ENCODE data around the gene POLDIP2.
A peak's percentile ranks its signal among the peaks of the same experiment; 100 is the strongest.

POLDIP2 gene

DNA sequence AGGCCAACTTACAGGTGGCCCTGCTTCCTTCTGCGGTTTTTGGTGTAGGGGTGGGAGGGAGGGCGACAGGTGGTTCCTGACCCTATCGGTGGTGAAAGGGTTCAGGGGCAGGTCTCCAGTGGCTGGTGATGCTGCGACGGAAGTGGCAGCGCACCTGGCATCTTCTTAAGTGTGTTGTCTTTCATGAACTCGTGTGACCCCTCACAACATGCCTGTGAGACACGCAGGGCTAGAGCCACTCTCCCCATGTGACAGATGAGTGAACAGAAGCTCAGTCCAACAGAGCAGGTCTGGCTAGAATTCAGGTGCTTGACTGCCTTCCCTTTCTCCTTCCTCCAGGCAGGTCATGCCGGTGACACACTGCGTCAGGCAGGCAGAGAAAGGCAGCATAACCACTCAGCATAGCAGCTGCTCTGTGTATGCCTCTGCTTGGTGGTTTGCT, 13.8 kb downstream of the POLDIP2 start:
- H4K8ac ChIP-seq (ENCODE audit: low read depth, low read length): no peak overlapping the region
- peak; percentile 54 to 57 for DNase-seq
- no peak overlapping the region for H3K4me3 ChIP-seq (ENCODE audit: low read depth, low read length)
- H4K91ac ChIP-seq (ENCODE audit: low read depth, low read length): no peak overlapping the region
- no peak overlapping the region for H4K12ac ChIP-seq (ENCODE audit: low read depth, low read length)
- H3K79me2 ChIP-seq (ENCODE audit: control insufficient read depth, insufficient read depth, low read length, poor library complexity): no peaks in the 10 kb centered on the region
- H3K4me1 ChIP-seq (ENCODE audit: control insufficient read depth in 1 of 2, insufficient read depth in 2 of 2, low read length in 2 of 2): peaks cover 2 to 10% of the 10 kb centered on the region in 2 experiments
- no peak overlapping the region for H3K23ac ChIP-seq (ENCODE audit: low read length)
- no peak overlapping the region for H2AK5ac ChIP-seq (ENCODE audit: low read length)
- no peaks in the 10 kb centered on the region for H3K27me3 ChIP-seq (ENCODE audit: insufficient read depth, low read length)
- WGBS (ENCODE audit: extremely low coverage, insufficient coverage, insufficient read length): no CpG with 5 or more reads among the region's 10 CpGs
- H2BK5ac ChIP-seq (ENCODE audit: low read depth, low read length, poor library complexity): no peak overlapping the region
- no peak overlapping the region for H2BK12ac ChIP-seq (ENCODE audit: low read length)
- H2AFZ ChIP-seq (ENCODE audit: insufficient read depth, low read length, poor library complexity): no peak overlapping the region
- no peaks in the 10 kb centered on the region for H3K79me1 ChIP-seq (ENCODE audit: low read length)
- H3K4me2 ChIP-seq (ENCODE audit: low read length): no peak overlapping the region
- peaks cover 2% of the 10 kb centered on the region for H3K9me3 ChIP-seq (ENCODE audit: insufficient read depth, low read depth, low read length)
- H3K14ac ChIP-seq (ENCODE audit: low read length): no peak overlapping the region
- no peak overlapping the region for H3K18ac ChIP-seq (ENCODE audit: low read length)
- H2BK120ac ChIP-seq (ENCODE audit: insufficient read depth, low read length, poor library complexity): no peak overlapping the region
- H3K36me3 ChIP-seq (ENCODE audit: control insufficient read depth in 1 of 2, insufficient read depth in 2 of 2, low read length in 2 of 2): peaks cover 73 to 89% of the 10 kb centered on the region in 2 experiments
- peak overlapping the region; percentile 21 for H3K9ac ChIP-seq (ENCODE audit: low read length)
- no peak overlapping the region for H3K27ac ChIP-seq (ENCODE audit: low read depth, low read length)
- H3K4ac ChIP-seq (ENCODE audit: low read depth, low read length): no peak overlapping the region

DNA sequence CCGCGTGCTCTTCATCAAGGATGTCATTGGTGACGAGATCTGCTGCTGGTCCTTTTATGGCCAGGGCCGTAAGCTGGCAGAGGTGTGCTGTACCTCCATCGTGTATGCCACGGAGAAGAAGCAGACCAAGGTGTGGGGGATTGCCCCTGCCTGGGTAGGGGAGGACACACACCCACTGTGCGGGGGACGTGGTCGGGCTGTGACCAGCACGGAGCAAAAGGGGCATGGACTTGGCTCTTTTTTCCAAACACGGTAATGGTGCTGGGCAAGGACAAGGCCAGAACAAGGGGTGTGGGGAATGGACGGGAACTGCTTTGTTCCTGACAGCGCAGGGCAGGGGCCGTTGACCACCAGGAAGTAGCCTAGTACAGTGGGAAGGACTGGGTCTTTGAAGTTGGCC, 15.0 kb downstream of the POLDIP2 start:
- Histone ChIP-seq H3K79me2 (ENCODE audit: control insufficient read depth, insufficient read depth, low read length, poor library complexity) (peaks cover 2% of the 10 kb centered on the region), H4K8ac (ENCODE audit: low read depth, low read length) (no peak overlapping the region), H3K4me3 (ENCODE audit: low read depth, low read length) (no peak overlapping the region), H3K23ac (ENCODE audit: low read length) (no peak overlapping the region), H3K9ac (ENCODE audit: low read length) (no peak overlapping the region), H3K9me3 (ENCODE audit: insufficient read depth, low read depth, low read length) (peaks cover 2% of the 10 kb centered on the region), H2BK120ac (ENCODE audit: insufficient read depth, low read length, poor library complexity) (no peak overlapping the region), H2BK5ac (ENCODE audit: low read depth, low read length, poor library complexity) (no peak overlapping the region), H3K18ac (ENCODE audit: low read length) (no peak overlapping the region), H3K4me2 (ENCODE audit: low read length) (no peak overlapping the region), H4K91ac (ENCODE audit: low read depth, low read length) (no peak overlapping the region), H3K36me3 (ENCODE audit: control insufficient read depth in 1 of 2, insufficient read depth in 2 of 2, low read length in 2 of 2) (peaks cover 63 to 78% of the 10 kb centered on the region in 2 experiments), H4K12ac (ENCODE audit: low read depth, low read length) (no peak overlapping the region), H3K27me3 (ENCODE audit: insufficient read depth, low read length) (no peaks in the 10 kb centered on the region), H3K4me1 (ENCODE audit: control insufficient read depth in 1 of 2, insufficient read depth in 2 of 2, low read length in 2 of 2) (peaks cover 9 to 16% of the 10 kb centered on the region in 2 experiments), H2BK12ac (ENCODE audit: low read length) (no peak overlapping the region), H3K79me1 (ENCODE audit: low read length) (no peaks in the 10 kb centered on the region), H2AFZ (ENCODE audit: insufficient read depth, low read length, poor library complexity) (no peak overlapping the region), H3K14ac (ENCODE audit: low read length) (no peak overlapping the region), H3K27ac (ENCODE audit: low read depth, low read length) (no peak overlapping the region), H3K4ac (ENCODE audit: low read depth, low read length) (no peak overlapping the region), H2AK5ac (ENCODE audit: low read length) (no peak overlapping the region)
- WGBS (ENCODE audit: extremely low coverage, insufficient coverage, insufficient read length): no CpG with 5 or more reads among the region's 14 CpGs
- no peak for DNase-seq

DNA sequence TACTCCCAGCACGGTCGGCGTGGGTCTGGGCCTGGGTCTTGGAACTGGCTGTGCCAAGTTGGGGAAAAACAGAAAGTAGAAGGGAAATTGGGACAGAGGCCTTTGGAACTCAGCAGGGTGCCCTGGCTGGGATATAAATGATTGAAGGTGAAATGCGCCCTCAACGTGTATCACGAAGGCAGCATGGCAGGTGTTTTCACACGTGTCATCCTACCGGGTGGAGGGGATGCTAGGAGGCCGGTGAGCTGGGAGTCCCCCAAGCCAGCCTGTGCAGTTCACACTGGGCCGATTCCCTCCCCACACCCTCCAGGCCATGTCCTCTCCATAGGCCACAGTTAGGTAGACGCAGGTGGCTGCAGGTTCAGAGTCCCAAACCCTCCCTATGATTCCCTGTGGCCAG, 15.8 kb downstream of the POLDIP2 start:
- H3K14ac ChIP-seq (ENCODE audit: low read length): no peak overlapping the region
- no CpG with 5 or more reads among the region's 11 CpGs for WGBS (ENCODE audit: extremely low coverage, insufficient coverage, insufficient read length)
- no peak overlapping the region for H3K9ac ChIP-seq (ENCODE audit: low read length)
- no peak overlapping the region for H2BK12ac ChIP-seq (ENCODE audit: low read length)
- no peaks in the 10 kb centered on the region for H3K79me1 ChIP-seq (ENCODE audit: low read length)
- H3K23ac ChIP-seq (ENCODE audit: low read length): no peak overlapping the region
- H3K27me3 ChIP-seq (ENCODE audit: insufficient read depth, low read length): no peaks in the 10 kb centered on the region
- H4K91ac ChIP-seq (ENCODE audit: low read depth, low read length): no peak overlapping the region
- H3K79me2 ChIP-seq (ENCODE audit: control insufficient read depth, insufficient read depth, low read length, poor library complexity): peaks cover 8% of the 10 kb centered on the region
- H4K8ac ChIP-seq (ENCODE audit: low read depth, low read length): no peak overlapping the region
- peaks cover 15 to 23% of the 10 kb centered on the region in 2 experiments for H3K4me1 ChIP-seq (ENCODE audit: control insufficient read depth in 1 of 2, insufficient read depth in 2 of 2, low read length in 2 of 2)
- H3K27ac ChIP-seq (ENCODE audit: low read depth, low read length): no peak overlapping the region
- no peak overlapping the region for H2AK5ac ChIP-seq (ENCODE audit: low read length)
- H2BK120ac ChIP-seq (ENCODE audit: insufficient read depth, low read length, poor library complexity): no peak overlapping the region
- no peak overlapping the region for H3K4me2 ChIP-seq (ENCODE audit: low read length)
- H3K9me3 ChIP-seq (ENCODE audit: insufficient read depth, low read depth, low read length): peaks cover 2% of the 10 kb centered on the region
- H3K4ac ChIP-seq (ENCODE audit: low read depth, low read length): no peak overlapping the region
- no peak for DNase-seq
- H2BK5ac ChIP-seq (ENCODE audit: low read depth, low read length, poor library complexity): no peak overlapping the region
- no peak overlapping the region for H3K18ac ChIP-seq (ENCODE audit: low read length)
- no peak overlapping the region for H2AFZ ChIP-seq (ENCODE audit: insufficient read depth, low read length, poor library complexity)
- H3K36me3 ChIP-seq (ENCODE audit: control insufficient read depth in 1 of 2, insufficient read depth in 2 of 2, low read length in 2 of 2): peaks cover 61 to 72% of the 10 kb centered on the region in 2 experiments
- no peak overlapping the region for H3K4me3 ChIP-seq (ENCODE audit: low read depth, low read length)
- H4K12ac ChIP-seq (ENCODE audit: low read depth, low read length): no peak overlapping the region

DNA sequence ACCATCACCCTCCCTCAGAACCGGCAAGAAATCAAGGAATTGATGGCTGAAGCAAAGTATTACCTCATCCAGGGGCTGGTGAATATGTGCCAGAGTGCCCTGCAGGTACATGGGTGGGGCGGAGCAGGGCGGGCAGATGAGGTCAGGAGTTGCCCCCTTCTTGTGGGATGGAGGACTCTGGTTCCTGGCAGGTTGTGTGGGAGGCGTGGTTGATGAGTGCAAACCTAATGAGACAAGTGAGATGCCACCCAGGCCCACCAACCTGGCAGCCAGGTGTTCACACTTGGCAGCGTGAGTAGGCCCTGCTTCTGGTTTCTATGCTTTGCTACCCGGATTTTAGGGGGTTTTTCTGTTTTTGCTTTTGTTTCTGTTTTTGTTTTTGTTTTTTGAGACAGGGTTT, 17.0 kb downstream of the POLDIP2 start:
- H4K12ac ChIP-seq (ENCODE audit: low read depth, low read length): no peak overlapping the region
- no peak overlapping the region for H3K4ac ChIP-seq (ENCODE audit: low read depth, low read length)
- no CpG with 5 or more reads among the region's 6 CpGs for WGBS (ENCODE audit: extremely low coverage, insufficient coverage, insufficient read length)
- peaks cover 58 to 62% of the 10 kb centered on the region in 2 experiments for H3K36me3 ChIP-seq (ENCODE audit: control insufficient read depth in 1 of 2, insufficient read depth in 2 of 2, low read length in 2 of 2)
- H3K4me3 ChIP-seq (ENCODE audit: low read depth, low read length): no peak overlapping the region
- H2BK12ac ChIP-seq (ENCODE audit: low read length): no peak overlapping the region
- no peak overlapping the region for H2BK120ac ChIP-seq (ENCODE audit: insufficient read depth, low read length, poor library complexity)
- peaks cover 16% of the 10 kb centered on the region for H3K79me2 ChIP-seq (ENCODE audit: control insufficient read depth, insufficient read depth, low read length, poor library complexity)
- no peak overlapping the region for H3K14ac ChIP-seq (ENCODE audit: low read length)
- no peak overlapping the region for H2AK5ac ChIP-seq (ENCODE audit: low read length)
- no peak overlapping the region for H3K4me2 ChIP-seq (ENCODE audit: low read length)
- H3K27me3 ChIP-seq (ENCODE audit: insufficient read depth, low read length): no peaks in the 10 kb centered on the region
- peaks cover 2% of the 10 kb centered on the region for H3K9me3 ChIP-seq (ENCODE audit: insufficient read depth, low read depth, low read length)
- H4K91ac ChIP-seq (ENCODE audit: low read depth, low read length): no peak overlapping the region
- H4K8ac ChIP-seq (ENCODE audit: low read depth, low read length): no peak overlapping the region
- no peak overlapping the region for H2BK5ac ChIP-seq (ENCODE audit: low read depth, low read length, poor library complexity)
- peaks cover 13 to 19% of the 10 kb centered on the region in 2 experiments for H3K4me1 ChIP-seq (ENCODE audit: control insufficient read depth in 1 of 2, insufficient read depth in 2 of 2, low read length in 2 of 2)
- H3K9ac ChIP-seq (ENCODE audit: low read length): no peak overlapping the region
- DNase-seq: no peak
- H3K18ac ChIP-seq (ENCODE audit: low read length): no peak overlapping the region
- H3K27ac ChIP-seq (ENCODE audit: low read depth, low read length): no peak overlapping the region
- H2AFZ ChIP-seq (ENCODE audit: insufficient read depth, low read length, poor library complexity): no peak overlapping the region
- peaks cover 6% of the 10 kb centered on the region for H3K79me1 ChIP-seq (ENCODE audit: low read length)
- no peak overlapping the region for H3K23ac ChIP-seq (ENCODE audit: low read length)

All from trophoblast cell (in vitro differentiated cells and primary cell).